MV-4-11 (cell line): Measurements from ENCODE around the gene AKR1C2.
"Not testable (repeated sequence)": the region's sequence is repeated elsewhere in the genome, so short reads cannot be mapped to it uniquely, and the experiment has no call there.

ENCODE experiments used
- DNase-seq: peaks from one replicate; lab custom pipeline; 2025; lab: John Stamatoyannopoulos, UW

The AKR1C2 gene

DNA sequence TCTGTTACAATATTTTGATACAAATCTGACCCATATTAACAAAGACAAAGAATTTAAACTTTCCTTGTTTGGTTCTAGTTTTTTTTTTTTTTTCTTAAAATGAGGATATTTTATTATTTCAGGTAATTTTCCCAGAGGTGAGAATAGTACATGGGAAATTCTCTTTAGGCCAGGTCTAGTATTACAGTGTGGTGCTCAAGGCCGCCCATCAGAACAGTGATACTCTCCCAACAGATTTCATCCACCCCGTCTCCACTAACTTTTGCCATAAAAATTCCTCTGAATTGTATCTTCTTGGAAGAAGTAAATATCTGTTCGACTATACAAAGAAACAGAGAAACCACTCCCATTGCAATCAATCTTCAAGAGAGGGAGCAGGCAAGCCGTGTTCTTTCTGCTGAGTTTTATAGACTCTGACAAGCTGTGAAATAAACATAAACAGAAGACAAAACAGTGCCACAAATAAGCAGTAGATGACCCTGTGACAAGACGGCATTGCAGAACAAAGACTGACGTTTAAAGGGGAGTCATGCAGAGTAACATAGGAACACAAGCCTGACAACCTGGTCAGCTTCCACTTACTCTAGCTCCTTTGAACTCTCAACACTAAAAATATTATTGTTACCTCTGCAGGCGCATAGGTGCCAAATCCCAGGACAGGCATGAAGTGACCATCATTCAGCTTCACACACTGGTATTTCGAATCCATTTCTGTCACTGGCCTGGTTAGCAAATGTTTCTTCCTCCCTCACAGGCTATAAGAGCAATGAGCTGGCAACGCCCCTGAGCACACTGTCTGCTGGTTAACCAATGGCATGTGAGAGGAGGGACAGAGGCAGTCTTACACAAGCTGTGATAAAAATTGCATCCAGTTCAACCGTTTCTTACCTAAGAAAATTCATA, at the start of gene AKR1C2:
TSS of gene AKR1C2 (minus strand) at position 731 of the 903 bp plus-strand sequence. CDS start at position 709, 22 bp downstream.
- peak; percentile 29 for DNase-seq

GRCh38 chr10:5052951-5053500, 49.4 kb upstream of the AKR1C2 start:
- not testable (repeated sequence) for DNase-seq

GRCh38 chr10:5047912-5048628, 44.4 kb upstream of the AKR1C2 start:
- DNase-seq, result no peak

DNA sequence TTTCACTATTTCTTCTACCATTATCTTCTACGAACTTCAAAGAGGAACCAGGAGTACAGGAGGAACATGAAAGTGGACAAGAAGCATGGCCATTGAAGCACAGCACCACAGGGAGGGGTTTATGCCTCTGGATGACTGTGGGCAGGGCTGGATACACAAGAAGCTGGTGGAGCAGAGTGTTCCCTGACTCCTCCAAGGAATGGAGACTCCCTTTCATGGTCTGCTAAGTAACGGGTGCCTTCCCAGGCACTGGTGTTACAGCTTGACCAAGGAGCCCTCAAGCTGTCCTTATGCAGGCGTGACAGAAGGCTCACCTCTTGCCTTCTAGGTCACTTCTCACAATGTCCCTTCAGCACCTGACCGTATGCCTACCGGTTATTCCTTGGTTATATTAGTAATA, 43.4 kb upstream of the AKR1C2 start:
- DNase-seq, result peak; percentile 75

DNA sequence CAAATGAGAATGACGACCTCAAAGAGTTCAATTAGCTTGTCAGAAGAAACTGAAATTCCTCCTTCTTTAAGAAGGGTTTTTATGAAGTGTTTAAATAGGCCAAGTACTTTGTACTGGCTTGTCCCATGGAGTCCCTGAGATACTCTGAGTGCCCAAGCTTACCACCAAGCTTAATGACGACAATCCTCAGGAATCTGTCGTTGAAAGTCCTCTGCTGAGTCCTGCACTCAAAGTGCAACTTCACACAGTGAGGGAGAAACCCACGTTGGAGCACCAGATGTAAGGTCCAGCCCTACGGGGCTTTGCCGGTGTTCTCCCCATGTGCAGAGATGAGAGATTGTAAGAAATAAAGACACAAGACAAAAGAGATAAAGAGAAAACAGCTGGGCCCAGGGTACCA, 42.8 kb upstream of the AKR1C2 start:
- no peak for DNase-seq

DNA sequence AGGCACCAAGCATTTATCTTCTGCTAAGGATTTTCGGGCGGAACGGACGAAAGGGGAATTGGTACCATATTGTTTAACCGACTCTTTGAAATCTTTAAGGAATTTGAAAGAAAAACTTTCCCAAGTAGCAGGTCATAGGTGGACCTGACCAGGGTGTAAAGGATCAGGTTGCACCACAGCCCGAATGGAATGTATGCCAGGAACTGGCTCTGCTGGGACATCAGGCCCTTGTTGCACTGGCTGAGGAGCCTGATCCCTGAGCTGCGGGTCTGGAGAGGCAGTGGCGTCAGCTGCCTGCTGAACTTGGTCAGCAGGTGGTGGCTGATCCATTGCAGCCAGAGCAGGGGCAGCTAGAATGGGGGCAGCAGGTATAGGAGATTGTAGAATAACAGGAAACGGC, 41.4 kb upstream of the AKR1C2 start:
- DNase-seq, result no peak

GRCh38 chr10:5043716-5044115, 40.1 kb upstream of the AKR1C2 start:
- DNase-seq, result peak; percentile 30

GRCh38 chr10:5042922-5043321, 39.3 kb upstream of the AKR1C2 start:
- no peak for DNase-seq

DNA sequence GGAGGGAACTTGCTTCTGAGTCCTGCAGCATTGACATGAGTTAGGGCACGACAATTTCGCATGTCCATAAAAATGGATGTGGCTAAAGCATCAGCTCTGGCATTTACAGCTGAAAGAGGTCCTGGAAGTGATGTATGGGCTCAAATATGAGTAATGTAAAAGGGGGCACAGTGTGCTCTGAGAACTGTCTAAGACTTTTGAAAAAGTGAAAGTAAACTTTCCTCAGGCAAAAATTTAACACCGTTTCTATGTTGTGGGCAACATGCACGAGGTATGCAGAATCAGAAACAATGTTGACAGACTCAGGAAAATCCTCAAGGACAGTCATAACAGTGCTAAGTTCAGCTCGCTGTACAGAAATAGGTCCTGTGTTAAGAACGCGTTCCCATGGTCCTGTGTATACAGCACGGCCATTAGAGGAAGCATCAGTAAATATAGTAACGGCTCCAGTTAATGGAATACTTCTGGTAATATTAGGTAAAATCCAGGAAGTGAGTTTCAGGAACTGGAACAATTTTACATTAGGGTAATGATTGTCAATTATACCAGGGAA, 37.9 kb upstream of the AKR1C2 start:
- DNase-seq, result no peak

- DNase-seq, result peak; percentile 97
Observed at GRCh38 chr10:5040781-5041470, 37.3 kb upstream of the AKR1C2 start.

DNA sequence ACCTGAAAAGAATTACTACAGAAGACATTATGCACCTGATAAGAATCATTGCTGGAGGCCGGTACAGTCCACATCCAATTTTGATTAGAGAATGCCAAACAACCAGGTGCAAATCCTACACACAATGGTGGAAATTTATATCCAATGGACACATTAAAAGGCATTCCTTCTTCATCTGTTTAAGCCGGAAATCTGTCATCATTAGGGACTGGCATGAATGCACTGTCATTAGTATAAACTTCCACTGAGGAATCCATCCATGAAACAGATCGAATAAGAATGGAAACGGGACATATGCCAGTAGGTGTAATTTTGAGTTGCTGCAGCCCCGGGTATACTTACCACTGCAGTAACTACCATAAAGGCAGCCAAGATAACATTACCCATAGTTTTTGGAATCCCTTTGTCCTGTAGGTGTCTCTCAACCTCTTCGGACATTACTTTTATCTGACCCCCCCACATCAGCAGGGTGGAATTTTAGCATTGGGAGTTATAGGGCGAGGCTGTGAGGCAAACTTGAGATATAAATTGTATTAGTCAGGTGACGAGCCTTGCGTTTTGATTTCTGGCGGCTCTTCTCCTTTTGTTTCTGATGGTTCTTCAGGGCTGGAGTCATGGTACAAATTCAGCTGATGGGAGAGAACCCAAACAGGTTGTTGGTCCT, 36.5 kb upstream of the AKR1C2 start:
- DNase-seq, result no peak

DNA sequence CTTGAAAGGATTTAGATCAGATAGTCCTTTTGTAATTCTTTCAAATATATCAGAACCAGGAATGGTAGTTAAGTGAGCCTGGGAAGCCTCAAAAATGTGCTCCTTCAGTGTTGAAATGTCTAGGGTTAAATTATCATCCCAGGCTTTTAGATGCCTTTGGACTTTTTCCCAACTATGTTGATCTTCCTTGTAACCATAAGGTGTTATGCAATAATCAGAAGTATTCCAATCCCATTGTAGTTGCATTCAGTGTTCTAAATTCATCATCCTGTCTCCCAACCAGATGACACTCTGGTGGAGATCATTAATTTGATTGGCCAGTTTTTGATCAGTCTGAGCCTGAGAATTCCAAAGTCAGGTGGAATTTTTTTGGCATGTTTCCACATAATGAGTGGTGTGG, 35.1 kb upstream of the AKR1C2 start:
- no peak for DNase-seq

GRCh38 chr10:5038101-5038500, 34.4 kb upstream of the AKR1C2 start:
- DNase-seq, result no peak

DNA sequence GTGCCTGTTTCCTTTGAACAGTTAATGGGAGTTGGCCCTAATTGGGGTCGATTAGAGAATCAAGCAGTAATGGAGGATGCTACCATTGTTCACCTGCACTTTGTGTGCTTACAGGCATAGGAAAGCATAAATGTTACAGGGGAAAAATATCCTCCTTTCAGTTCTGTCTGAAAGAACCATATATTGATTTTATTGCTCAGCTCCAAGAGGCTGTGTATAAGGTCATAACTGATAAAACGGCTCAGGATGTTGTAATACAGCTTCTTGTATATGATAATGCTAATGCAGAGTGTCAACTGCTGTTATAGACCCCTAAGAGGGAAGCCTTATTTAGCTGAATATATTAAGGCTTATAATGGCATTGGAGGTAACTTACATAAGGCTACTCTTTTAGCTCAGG, 32.9 kb upstream of the AKR1C2 start:
- DNase-seq, result no peak

- DNase-seq, result no peak
Observed at GRCh38 chr10:5035356-5035755, 31.7 kb upstream of the AKR1C2 start.

DNA sequence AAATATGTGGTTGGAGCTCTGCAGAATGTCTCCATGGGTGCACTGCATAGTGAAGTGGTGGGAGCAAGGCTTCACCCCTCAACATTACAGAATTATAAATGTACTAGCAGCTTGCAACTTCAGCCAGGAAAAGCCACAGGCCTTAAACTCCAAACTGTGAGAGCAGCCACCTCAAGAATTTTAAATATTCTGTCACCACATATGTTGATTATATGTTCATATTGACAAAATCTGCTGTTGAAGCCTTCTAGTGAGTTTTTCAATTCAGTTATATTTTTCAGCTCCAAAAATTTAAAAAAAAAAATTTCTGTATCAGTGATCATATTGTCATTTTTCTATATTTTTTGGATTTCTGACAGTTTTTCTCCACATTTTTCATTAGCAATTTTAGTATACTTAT, 30.9 kb upstream of the AKR1C2 start:
- no peak for DNase-seq

- DNase-seq, result peak; percentile 30
Observed at GRCh38 chr10:5033061-5033778, 29.6 kb upstream of the AKR1C2 start.

DNA sequence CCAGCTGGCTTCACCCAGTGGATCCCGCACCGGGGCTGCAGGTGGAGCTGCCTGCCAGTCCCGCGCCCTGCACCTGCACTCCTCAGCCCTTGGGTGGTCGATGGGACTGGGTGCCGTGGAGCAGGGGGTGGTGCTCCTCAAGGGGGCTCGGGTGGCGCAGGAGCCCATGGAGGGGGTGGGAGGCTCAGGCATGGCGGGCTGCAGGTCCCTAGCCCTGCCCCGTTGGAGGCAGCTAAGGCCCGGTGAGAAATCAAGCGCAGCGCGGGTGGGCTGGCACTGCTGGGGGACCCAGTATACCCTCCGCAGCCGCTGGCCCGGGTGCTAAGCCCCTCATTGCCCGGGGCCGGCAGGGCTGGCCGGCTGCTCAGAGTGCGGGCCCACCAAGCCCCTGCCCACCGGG, 28.8 kb upstream of the AKR1C2 start:
- DNase-seq, result not testable (repeated sequence)

- DNase-seq, result peak; percentile 78
Observed at GRCh38 chr10:5031588-5031987, 27.9 kb upstream of the AKR1C2 start.

- no peak for DNase-seq
Observed at GRCh38 chr10:5030989-5031388, 27.3 kb upstream of the AKR1C2 start.

DNA sequence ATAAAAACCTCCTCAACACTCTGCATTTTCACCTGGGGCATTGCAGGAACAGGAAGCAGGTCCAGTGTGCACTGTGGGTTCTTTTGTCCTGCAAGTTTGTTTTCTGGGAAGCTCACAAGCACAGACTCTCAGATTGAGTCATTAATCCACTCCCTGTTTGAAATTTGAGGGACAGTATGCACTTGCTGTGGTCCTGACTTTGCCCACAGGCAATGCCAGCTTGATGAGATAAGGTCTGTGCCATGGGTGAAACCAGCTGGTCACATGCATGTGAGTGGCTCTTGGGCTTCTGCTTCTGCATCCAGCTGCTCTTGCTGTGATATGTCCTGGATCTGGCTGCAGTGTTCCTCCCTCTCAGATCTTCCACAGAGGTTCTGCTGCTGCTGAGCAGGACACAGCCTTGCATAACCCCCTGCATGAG, 21.8 kb upstream of the AKR1C2 start:
- peak; percentile 82 for DNase-seq
